DND-41 (cell line): ENCODE measurements around the gene MPZ.

Experiments
- CTCF ChIP-seq: IDR thresholded peaks from 2 replicates; pipeline ENCODE4 v1.5.1; 2012; ENCODE audit warnings: borderline replicate concordance, low read length, moderate library complexity, mild to moderate bottlenecking; ENCODE audit not compliant: poor library complexity, severe bottlenecking; ENCODE audit errors: extremely low read depth
- EZH2 ChIP-seq: IDR thresholded peaks from 3 replicates; pipeline ENCODE4 v1.6.1; 2012; ENCODE audit warnings: borderline replicate concordance, low read depth, mild to moderate bottlenecking, moderate library complexity, low read length, inconsistent platforms; ENCODE audit not compliant: severe bottlenecking

- no peak for TF ChIP-seq CTCF
- no peak for TF ChIP-seq EZH2
Observed at GRCh38 chr1:161266836-161267235, 42.9 kb downstream of the MPZ start.
